Measurements from ENCODE around the gene SUGP1.

- TF ChIP-seq, protein P1, sequence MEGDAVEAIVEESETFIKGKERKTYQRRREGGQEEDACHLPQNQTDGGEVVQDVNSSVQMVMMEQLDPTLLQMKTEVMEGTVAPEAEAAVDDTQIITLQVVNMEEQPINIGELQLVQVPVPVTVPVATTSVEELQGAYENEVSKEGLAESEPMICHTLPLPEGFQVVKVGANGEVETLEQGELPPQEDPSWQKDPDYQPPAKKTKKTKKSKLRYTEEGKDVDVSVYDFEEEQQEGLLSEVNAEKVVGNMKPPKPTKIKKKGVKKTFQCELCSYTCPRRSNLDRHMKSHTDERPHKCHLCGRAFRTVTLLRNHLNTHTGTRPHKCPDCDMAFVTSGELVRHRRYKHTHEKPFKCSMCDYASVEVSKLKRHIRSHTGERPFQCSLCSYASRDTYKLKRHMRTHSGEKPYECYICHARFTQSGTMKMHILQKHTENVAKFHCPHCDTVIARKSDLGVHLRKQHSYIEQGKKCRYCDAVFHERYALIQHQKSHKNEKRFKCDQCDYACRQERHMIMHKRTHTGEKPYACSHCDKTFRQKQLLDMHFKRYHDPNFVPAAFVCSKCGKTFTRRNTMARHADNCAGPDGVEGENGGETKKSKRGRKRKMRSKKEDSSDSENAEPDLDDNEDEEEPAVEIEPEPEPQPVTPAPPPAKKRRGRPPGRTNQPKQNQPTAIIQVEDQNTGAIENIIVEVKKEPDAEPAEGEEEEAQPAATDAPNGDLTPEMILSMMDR (conservative IDR thresholded peaks at IDR 0.05; ENCODE audit: low read length), result no peak
- TF ChIP-seq EZH2phosphoT487 (IDR thresholded peaks at IDR 0.05; ENCODE audit: borderline replicate concordance, low read depth, low read length), result no peak
Measured at GRCh38 chr19:19292607-19293006, 27.7 kb downstream of the SUGP1 start.

All from OCI-LY7 (cell line).